ENCODE measurements around the gene SLC2A3. TPM values are rescaled to one million over a fixed set of nuclear protein-coding genes. Genes with fewer than 3 reads are reported as not detected.
"Not testable (repeated sequence)": the region's sequence is repeated elsewhere in the genome, so short reads cannot be mapped to it uniquely, and the experiment has no call there.

SLC2A3 gene
- total RNA-seq (2022): 4.0 and 9.2 TPM in 2 replicates
- Bru-seq, nascent RNA: percentile 54 among the genes with signal in this experiment
- BruChase-seq, experiment 1, labeled RNA remaining after a 6-hour chase: percentile 51 among the genes with signal in this experiment
- percentile 59 among the genes with signal in this experiment for BruChase-seq, experiment 2, labeled RNA remaining after a 2-hour chase
- long read RNA-seq, partial matches to known transcripts: 0 of 1 reads
- long read RNA-seq, other reads (novel, unspliced or antisense): 1 of 1 reads

DNA sequence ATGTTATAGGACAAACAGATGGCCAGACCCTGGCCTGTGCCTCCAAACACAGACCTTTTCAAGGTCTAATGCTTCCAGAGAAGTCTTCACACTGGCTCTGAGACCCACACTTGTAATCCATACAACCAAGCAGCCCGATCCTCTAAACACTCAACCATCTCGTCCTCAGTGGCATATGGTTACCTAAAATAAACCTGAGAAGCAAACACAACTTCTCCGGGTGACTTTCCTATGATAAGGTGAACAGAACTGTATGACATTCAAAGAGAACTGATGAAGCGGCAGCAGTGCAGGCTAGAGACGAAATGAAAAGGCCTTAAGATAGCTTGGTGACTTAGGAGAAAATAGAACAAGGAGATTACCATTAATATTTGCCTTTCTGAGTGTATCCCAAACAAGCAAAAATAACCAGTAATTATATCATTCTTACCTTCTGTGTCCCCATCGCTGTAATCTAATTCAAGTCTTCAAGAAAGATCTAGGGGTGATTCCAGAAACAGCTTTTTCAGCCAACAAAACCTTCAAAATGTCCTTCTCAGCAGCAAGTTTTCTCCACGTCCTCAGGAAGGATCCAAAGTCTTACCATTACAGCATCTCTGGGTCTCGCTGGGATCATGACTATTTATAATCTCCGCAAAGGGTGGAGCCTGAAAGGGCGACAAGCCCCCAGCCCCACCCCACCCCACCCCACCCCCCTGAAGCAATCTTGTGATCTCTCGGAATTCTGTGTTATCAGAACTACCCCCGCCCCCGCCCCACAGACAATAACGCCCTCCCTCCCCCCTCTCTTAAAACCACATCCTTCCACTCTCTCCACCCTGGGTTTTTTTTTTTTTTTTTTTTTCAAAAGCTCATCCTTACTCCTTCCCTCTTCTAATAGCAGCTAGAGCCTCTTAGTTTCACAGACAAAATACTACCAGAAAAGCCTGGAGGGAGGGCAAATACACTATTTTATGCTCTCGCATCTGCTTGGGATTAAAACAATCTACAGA, at the start of gene SLC2A3:
TSS of gene SLC2A3 (minus strand) at position 598 of the 992 bp plus-strand sequence. CDS start at position 445, 153 bp downstream.
- TSS peak; percentile 94 for BruUV-seq (replicated peaks)
- H3K4me1 Mint-ChIP-seq (ENCODE audit: insufficient read depth, unreplicated experiment): no peaks in the 10 kb centered on the region
- H3K36me3 Mint-ChIP-seq (ENCODE audit: insufficient read depth, unreplicated experiment): peaks cover 14% of the 10 kb centered on the region
- no peaks in the 10 kb centered on the region for H3K9me3 Mint-ChIP-seq (ENCODE audit: unreplicated experiment)
- no peak within 1 kb of the TSS for H3K4me3 Mint-ChIP-seq (ENCODE audit: unreplicated experiment)
- ChIA-PET CTCF (interaction anchor here (0.9 to 8.1 kb wide), 3 partner anchors 10 to 58 kb away, joined by 3 to 115 read pairs (median 70); no protein-coding TSS in a partner anchor), POLR2A (interaction anchor here (1.9 kb wide), 1 partner anchor 25 kb away, joined by 9 read pairs; no protein-coding TSS in a partner anchor)
- DNase-seq (ENCODE audit: unreplicated experiment): peak; percentile 41
- intact Hi-C loops (cut with micrococcal nuclease): loop anchor here (1.0 kb wide), 1 partner anchor 24 kb away; no protein-coding TSS in a partner anchor
- H3K27ac Mint-ChIP-seq (ENCODE audit: low read depth, unreplicated experiment): no peak within 1 kb of the TSS
- H3K27me3 Mint-ChIP-seq (ENCODE audit: insufficient read depth, unreplicated experiment): no peaks in the 10 kb centered on the region
- no peak for TF ChIP-seq CTCF (IDR thresholded peaks at IDR 0.05; ENCODE audit: unreplicated experiment)

DNA sequence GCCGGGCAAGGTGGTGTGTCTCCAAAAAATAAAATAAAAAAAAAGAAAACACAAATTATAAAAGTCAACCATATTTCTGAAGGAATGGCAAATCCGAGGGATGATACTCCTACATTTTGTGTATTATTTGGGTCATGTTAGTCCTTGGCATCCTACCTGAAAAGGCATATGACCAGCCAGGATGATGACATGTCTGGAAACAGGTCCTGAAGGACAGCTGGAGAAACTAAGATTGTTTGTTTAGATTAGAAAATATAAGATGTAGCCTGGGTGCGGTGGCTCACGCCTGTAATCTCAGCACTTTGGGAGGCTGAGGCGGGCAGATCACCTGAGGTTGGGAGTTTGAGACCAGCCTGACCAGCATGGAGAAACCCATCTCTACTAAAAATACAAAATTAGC, 48.9 kb upstream of the SLC2A3 start:
- H3K36me3 Mint-ChIP-seq (ENCODE audit: insufficient read depth, unreplicated experiment): no peaks in the 10 kb centered on the region
- no peak overlapping the region for H3K27ac Mint-ChIP-seq (ENCODE audit: low read depth, unreplicated experiment)
- no peaks in the 10 kb centered on the region for H3K27me3 Mint-ChIP-seq (ENCODE audit: insufficient read depth, unreplicated experiment)
- no peaks in the 10 kb centered on the region for H3K9me3 Mint-ChIP-seq (ENCODE audit: unreplicated experiment)
- no peaks in the 10 kb centered on the region for H3K4me1 Mint-ChIP-seq (ENCODE audit: insufficient read depth, unreplicated experiment)
- no peak for DNase-seq (ENCODE audit: unreplicated experiment)
- no peak for TF ChIP-seq CTCF (IDR thresholded peaks at IDR 0.05; ENCODE audit: unreplicated experiment)
- intact Hi-C loops (cut with micrococcal nuclease): no loop called here
- H3K4me3 Mint-ChIP-seq (ENCODE audit: unreplicated experiment): no peak overlapping the region
- ChIA-PET POLR2A (no interaction called here), CTCF (interaction anchor here (0.6 to 2.0 kb wide), 3 partner anchors 10 to 965 kb away, joined by 3 to 11 read pairs (median 3); partner anchors contain the start of gene M6PR)
- BruUV-seq (replicated peaks): no TSS peak

DNA sequence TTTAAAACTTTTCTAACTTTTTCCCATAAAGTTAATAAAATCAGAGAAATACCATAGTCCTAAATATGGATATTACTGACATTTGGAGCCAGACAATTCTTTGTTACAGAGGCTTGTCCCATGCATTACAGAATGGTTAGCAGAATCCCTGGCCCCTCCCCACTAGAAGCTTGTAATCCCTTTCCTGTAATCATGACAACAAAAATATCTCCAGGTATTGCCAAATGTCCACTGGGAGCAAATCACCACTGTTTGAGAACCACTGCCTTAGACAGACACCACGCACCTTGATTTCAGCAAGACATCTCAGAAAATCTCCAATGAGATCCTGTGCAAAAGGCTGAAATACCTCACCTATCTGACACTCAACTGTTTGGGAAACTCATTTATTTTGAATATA, 47.5 kb upstream of the SLC2A3 start:
- H3K27me3 Mint-ChIP-seq (ENCODE audit: insufficient read depth, unreplicated experiment); POLR2A ChIA-PET; H3K4me3 Mint-ChIP-seq (ENCODE audit: unreplicated experiment); H3K36me3 Mint-ChIP-seq (ENCODE audit: insufficient read depth, unreplicated experiment); H3K4me1 Mint-ChIP-seq (ENCODE audit: insufficient read depth, unreplicated experiment); BruUV-seq (replicated peaks); H3K27ac Mint-ChIP-seq (ENCODE audit: low read depth, unreplicated experiment); H3K9me3 Mint-ChIP-seq (ENCODE audit: unreplicated experiment); DNase-seq (ENCODE audit: unreplicated experiment); intact Hi-C loops (cut with micrococcal nuclease): not testable (repeated sequence)
- CTCF ChIA-PET: interaction anchor here (0.6 to 2.4 kb wide), 4 partner anchors 11 to 97 kb away, joined by 4 to 7 read pairs (median 5); no protein-coding TSS in a partner anchor

GRCh38 chr12:7983019-7983418, 47.0 kb upstream of the SLC2A3 start:
- H3K9me3 Mint-ChIP-seq (ENCODE audit: unreplicated experiment); H3K27me3 Mint-ChIP-seq (ENCODE audit: insufficient read depth, unreplicated experiment); H3K4me3 Mint-ChIP-seq (ENCODE audit: unreplicated experiment); intact Hi-C loops (cut with micrococcal nuclease); POLR2A ChIA-PET; BruUV-seq (replicated peaks); H3K4me1 Mint-ChIP-seq (ENCODE audit: insufficient read depth, unreplicated experiment); DNase-seq (ENCODE audit: unreplicated experiment); H3K27ac Mint-ChIP-seq (ENCODE audit: low read depth, unreplicated experiment); H3K36me3 Mint-ChIP-seq (ENCODE audit: insufficient read depth, unreplicated experiment): not testable (repeated sequence)
- CTCF ChIA-PET: interaction anchor here (1.0 to 2.4 kb wide), 3 partner anchors 11 to 96 kb away, joined by 5 to 7 read pairs (median 5); no protein-coding TSS in a partner anchor

GRCh38 chr12:7982332-7982735, 46.3 kb upstream of the SLC2A3 start:
- POLR2A ChIA-PET: interaction anchor here (0.7 kb wide), 3 partner anchors 57 to 1673 kb away, joined by 3 to 4 read pairs (median 3); no protein-coding TSS in a partner anchor
- H3K27ac Mint-ChIP-seq (ENCODE audit: low read depth, unreplicated experiment); H3K4me3 Mint-ChIP-seq (ENCODE audit: unreplicated experiment); BruUV-seq (replicated peaks); H3K4me1 Mint-ChIP-seq (ENCODE audit: insufficient read depth, unreplicated experiment); H3K27me3 Mint-ChIP-seq (ENCODE audit: insufficient read depth, unreplicated experiment); intact Hi-C loops (cut with micrococcal nuclease); DNase-seq (ENCODE audit: unreplicated experiment); H3K36me3 Mint-ChIP-seq (ENCODE audit: insufficient read depth, unreplicated experiment); H3K9me3 Mint-ChIP-seq (ENCODE audit: unreplicated experiment): not testable (repeated sequence)
- CTCF ChIA-PET: interaction anchor here (0.6 to 2.4 kb wide), 4 partner anchors 12 to 142 kb away, joined by 3 to 7 read pairs (median 6); no protein-coding TSS in a partner anchor

Measured in MCF 10A (cell line).